ENCODE data around the gene TTLL6.
A peak's percentile ranks its signal among the peaks of the same experiment; 100 is the strongest.

TTLL6 gene

DNA sequence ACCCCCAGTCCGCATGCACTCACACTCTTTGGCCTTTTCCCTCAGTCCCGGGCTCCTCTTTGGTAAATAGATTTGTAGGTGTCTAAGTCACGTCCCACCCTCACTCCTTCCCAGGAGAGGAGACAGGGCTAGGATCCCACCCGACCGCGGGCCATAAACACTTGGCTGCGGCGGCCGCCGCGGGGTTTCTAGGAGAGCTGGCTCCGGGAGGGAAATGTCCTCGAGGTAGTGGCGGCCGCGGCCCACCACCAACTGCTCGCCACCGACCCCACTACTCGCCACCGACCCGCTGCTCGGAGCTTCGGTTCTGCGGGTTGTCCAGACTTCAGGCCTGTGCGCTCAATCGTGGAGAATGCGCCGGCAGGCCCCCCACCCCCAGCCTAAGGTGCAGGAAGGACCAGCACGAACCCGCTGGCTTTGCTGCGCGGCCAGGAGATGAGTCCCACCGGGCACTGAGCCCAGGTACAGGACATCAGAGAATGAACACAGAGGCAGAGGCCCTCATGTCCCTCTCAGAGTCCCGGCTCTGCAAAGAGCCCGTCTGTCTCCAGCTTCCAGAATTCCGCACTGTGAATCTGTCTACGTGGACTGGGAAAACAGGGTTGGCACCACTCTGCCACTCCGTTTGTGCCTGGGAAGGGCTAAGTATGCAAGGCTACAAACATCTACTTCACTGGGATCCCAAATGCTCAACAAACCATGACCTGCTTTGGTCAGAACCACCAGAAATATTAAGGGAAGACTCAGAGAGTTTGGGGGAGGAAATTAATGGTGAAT is 91.6 kb downstream of the TTLL6 start:
- TF ChIP-seq, protein P1, sequence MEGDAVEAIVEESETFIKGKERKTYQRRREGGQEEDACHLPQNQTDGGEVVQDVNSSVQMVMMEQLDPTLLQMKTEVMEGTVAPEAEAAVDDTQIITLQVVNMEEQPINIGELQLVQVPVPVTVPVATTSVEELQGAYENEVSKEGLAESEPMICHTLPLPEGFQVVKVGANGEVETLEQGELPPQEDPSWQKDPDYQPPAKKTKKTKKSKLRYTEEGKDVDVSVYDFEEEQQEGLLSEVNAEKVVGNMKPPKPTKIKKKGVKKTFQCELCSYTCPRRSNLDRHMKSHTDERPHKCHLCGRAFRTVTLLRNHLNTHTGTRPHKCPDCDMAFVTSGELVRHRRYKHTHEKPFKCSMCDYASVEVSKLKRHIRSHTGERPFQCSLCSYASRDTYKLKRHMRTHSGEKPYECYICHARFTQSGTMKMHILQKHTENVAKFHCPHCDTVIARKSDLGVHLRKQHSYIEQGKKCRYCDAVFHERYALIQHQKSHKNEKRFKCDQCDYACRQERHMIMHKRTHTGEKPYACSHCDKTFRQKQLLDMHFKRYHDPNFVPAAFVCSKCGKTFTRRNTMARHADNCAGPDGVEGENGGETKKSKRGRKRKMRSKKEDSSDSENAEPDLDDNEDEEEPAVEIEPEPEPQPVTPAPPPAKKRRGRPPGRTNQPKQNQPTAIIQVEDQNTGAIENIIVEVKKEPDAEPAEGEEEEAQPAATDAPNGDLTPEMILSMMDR (conservative IDR thresholded peaks at IDR 0.05; ENCODE audit: low read depth, low read length): no peak
- no peak for DNase-seq (ENCODE audit: low read depth)
- H3K4me3 ChIP-seq (ENCODE audit: low read length): no peak overlapping the region

DNA sequence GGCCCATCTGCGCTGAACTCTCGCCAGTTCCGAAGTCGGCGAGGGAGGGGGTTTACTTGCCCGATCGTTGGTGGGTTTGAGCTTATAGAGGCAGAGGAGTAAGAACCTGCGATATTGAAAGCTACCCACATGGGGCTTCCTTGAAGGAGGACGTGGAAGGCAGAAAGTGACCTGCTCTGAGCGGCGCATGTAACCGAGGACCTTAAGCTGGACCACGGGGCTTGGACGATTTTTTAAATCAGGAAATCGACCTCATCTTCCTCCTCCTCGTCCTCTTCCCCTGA is 92.1 kb downstream of the TTLL6 start:
- no peak overlapping the region for H3K4me3 ChIP-seq (ENCODE audit: low read length)
- TF ChIP-seq, protein P1 (conservative IDR thresholded peaks at IDR 0.05; ENCODE audit: low read depth, low read length): no peak
- no peak for DNase-seq (ENCODE audit: low read depth)

DNA sequence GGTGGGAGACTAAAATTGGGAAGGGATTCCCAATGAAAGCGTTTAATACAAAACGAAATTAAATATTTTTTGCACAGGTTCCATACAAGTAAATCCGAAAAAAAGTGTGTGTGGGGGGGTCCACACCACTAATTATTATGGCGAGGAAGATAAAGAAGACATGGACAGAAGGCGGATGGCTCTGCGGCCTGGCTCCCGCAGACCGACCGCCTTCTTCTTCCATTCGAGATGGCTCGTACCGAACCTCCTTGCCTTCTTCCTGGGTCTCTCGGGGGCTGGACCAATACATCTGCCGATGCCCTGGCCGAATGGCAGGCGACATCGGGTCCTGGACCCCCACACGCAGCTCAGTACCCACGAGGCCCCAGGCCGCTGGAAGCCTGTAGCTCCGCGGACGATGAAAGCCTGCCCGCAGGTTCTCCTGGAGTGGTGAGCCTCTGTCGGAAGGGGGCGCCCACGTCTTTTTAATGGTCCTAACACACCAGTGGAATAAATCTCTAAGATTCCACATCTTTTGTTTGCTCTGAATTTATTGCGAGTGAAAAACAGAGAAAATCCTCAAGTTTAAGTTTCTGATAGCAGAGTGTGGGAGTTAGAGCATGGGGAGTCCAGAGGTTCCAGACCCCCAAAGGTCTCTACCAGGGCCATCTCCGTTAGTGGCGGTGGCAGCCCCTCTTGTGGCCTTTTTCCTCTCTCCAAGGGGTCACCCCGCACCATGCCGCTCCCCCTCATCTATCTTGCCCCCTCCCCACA is 92.6 kb downstream of the TTLL6 start:
- DNase-seq (ENCODE audit: low read depth): peak; percentile 10
- TF ChIP-seq, protein P1 (conservative IDR thresholded peaks at IDR 0.05; ENCODE audit: low read depth, low read length): peak; percentile 80
- H3K4me3 ChIP-seq (ENCODE audit: low read length): no peak overlapping the region

DNA sequence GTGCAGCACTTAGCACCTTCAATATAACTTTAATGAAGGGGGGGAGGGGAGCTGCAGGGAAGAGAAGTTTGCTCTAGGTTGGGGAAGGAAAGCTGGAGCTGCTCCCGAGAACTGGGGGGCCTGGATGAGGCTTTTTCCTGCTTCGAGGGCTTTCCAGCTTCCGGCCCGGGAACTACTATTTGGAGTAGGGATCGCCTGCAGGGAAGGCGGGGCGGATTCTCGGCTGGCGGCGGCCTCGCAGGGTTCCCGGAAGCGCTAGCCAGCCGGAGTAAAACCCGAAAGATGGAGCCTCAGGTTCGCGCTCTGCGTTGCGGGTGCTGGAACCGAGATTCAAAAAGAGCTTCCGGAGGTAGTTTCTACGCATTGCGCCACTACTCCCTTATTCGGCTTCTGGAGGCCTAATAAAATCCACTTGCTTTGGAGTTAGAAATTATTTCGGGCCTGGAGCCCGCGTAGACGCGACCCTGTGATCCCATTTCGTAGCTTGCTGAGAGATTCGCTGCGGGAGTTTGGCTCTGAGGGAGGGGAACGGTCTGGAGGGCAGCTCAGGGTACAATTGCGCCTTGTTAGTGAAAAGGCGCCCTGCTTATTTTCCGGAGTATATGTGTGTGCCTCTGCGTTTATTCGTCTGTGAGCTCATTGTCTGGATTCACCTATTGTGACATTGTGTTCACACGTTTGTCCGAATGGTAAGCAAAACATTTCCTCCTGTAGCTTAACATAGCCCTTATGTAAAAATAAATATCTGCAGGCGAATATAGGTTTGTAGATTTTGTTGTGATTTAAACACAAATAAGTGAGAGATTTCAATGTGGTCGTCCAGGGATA is 93.4 kb downstream of the TTLL6 start:
- no peak for DNase-seq (ENCODE audit: low read depth)
- TF ChIP-seq, protein P1 (conservative IDR thresholded peaks at IDR 0.05; ENCODE audit: low read depth, low read length): no peak
- H3K4me3 ChIP-seq (ENCODE audit: low read length): no peak overlapping the region

DNA sequence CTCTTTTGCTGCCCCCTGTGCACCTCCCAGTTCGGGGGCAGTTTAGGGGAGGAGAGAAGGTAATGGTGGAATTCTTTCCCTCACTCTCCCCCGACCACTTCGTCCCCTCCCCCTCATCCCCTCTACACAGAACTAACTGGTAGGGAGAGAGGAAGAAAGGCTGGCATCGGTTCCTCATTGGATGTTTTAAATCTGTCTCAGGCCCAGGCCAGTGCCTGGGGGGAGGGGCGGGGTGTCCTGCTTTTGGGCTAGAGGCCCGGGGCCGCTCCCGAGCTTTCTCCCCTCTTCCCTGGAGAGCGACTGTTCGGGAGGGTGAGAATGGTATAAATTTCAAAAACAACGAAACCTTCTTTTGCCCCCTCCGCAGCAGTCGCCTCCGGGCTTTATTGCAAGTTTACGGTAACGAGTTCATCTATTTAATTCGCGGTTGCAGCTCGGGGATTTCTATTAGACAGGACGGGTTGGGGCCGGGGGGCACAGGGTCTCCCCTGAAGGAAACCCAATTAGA is 94.1 kb downstream of the TTLL6 start, which contains the start of gene PRAC2:
TSS of gene PRAC2 (plus strand) at position 271 of the 508 bp plus-strand sequence. CDS start 1,226 bp downstream, outside the sequence.
- no peak within 1 kb of the TSS for H3K4me3 ChIP-seq (ENCODE audit: low read length)

DNA sequence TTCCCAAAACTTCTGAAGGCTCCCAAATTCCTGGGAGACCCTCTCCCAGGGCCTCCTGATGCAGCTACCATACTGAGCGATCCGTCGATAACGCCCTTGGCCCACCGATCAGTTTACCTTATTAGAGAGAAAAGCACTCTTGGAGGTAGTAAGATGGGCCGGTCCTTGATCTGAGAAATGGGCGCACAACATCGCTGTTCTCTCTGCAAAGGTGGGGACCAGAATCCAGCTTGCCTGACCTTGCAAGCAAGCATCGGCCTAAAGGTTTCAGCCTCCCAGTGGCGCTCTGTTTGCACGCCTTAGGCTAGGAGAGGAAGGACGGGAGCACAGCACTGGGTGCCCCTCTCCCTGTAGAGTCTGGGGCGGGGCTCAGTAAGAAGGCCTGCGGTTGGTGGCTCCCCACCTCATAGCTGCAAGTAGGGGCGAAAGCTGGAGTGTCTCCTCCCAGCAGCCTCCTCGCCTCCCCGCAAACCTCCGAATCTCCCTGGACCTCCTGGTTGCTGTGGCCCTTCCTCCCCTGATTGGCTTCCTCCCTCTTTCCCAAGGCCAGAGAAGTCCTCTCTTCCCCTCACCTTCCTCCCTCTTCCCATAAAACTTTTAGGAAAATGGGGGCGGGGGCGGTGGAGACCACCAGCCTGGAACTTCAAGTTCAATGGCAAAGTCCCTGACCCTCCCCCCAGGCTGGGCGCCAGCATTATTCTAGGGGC is 94.7 kb downstream of the TTLL6 start, which contains the start of gene PRAC1:
TSS of gene PRAC1 (minus strand) at position 318 of the 707 bp plus-strand sequence. CDS start at position 192, 126 bp downstream.
- no peak within 1 kb of the TSS for H3K4me3 ChIP-seq (ENCODE audit: low read length)
- TF ChIP-seq, protein P1 (conservative IDR thresholded peaks at IDR 0.05; ENCODE audit: low read depth, low read length): no peak
- DNase-seq (ENCODE audit: low read depth): no peak

More for the DNA sequence above, 94.1 kb downstream of the TTLL6 start, which contains the start of gene PRAC2:
- DNase-seq (ENCODE audit: low read depth): no peak
- TF ChIP-seq, protein P1 (conservative IDR thresholded peaks at IDR 0.05; ENCODE audit: low read depth, low read length): no peak

Data from retinal pigment epithelial cell (primary cell).